ENCODE measurements around the gene RCOR2.

RCOR2 gene

DNA sequence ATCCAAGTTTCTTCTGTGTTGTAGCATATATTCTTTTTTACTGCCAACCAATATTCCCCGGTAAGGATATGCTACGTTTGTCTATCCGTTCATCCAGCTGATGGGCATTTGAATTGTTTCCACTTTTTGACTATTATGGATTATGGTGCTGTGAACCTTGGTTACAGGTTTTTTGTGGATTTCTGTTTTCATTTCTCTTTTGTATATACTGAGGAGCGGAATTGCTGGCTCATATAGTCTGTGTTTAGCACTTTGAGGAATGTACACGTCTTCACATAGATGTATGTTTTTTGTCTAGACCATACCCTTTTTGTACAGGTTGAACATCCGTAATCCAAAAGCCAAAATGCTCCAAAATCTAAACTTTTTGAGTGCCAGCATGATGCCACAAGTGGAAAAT is 23.6 kb downstream of the RCOR2 start:
- no peak for DNase-seq (ENCODE audit: extremely low spot score)
- ChIA-PET POLR2A (no interaction called here), CTCF (interaction anchor here (1.5 to 2.2 kb wide), 3 partner anchors 17 to 125 kb away, joined by 3 to 6 read pairs (median 5); partner anchors contain the start of gene ZFTA)
- TF ChIP-seq, protein P1, sequence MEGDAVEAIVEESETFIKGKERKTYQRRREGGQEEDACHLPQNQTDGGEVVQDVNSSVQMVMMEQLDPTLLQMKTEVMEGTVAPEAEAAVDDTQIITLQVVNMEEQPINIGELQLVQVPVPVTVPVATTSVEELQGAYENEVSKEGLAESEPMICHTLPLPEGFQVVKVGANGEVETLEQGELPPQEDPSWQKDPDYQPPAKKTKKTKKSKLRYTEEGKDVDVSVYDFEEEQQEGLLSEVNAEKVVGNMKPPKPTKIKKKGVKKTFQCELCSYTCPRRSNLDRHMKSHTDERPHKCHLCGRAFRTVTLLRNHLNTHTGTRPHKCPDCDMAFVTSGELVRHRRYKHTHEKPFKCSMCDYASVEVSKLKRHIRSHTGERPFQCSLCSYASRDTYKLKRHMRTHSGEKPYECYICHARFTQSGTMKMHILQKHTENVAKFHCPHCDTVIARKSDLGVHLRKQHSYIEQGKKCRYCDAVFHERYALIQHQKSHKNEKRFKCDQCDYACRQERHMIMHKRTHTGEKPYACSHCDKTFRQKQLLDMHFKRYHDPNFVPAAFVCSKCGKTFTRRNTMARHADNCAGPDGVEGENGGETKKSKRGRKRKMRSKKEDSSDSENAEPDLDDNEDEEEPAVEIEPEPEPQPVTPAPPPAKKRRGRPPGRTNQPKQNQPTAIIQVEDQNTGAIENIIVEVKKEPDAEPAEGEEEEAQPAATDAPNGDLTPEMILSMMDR (IDR thresholded peaks at IDR 0.05; ENCODE audit: control extremely low read depth, extremely low read depth, low read depth, missing control alignments), result no peak

- CTCF ChIA-PET, result interaction anchor here (0.8 to 2.2 kb wide), 7 partner anchors 9 to 124 kb away, joined by 3 to 6 read pairs (median 4); partner anchors contain the start of gene ZFTA
- DNase-seq (ENCODE audit: extremely low spot score), result no peak
- TF ChIP-seq, protein P1 (IDR thresholded peaks at IDR 0.05; ENCODE audit: control extremely low read depth, extremely low read depth, low read depth, missing control alignments), result no peak
- POLR2A ChIA-PET, result no interaction called here
These were observed 24.7 kb downstream of the RCOR2 start for GRCh38 chr11:63892228-63892627.

DNA sequence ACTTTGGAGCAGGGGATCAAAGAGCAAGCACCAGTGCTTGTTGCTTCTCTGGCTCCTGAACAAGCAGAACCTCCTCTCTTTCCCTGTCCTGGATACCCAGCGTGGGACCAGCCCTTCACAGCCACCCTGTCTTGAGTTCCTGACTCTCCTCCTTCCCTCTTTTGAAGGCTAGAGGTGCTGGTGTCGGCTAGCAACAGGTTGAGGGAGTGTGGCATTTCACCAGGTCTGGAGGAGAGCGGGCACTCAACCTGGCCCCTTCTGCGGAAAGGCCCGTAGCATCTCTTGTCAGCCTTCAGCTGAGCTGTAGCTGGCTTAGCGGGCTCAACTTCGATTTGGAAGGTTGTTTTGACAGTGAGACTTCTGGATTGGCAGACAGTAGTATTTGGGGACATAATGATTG is 26.6 kb downstream of the RCOR2 start:
- no peak for DNase-seq (ENCODE audit: extremely low spot score)
- TF ChIP-seq, protein P1 (IDR thresholded peaks at IDR 0.05; ENCODE audit: control extremely low read depth, extremely low read depth, low read depth, missing control alignments), result no peak
- ChIA-PET CTCF (interaction anchor here (0.9 to 1.9 kb wide), 2 partner anchors 16 to 53 kb away, joined by 3 to 5 read pairs; no protein-coding TSS in a partner anchor), POLR2A (no interaction called here)

- DNase-seq (ENCODE audit: extremely low spot score), result no peak
- POLR2A ChIA-PET, result no interaction called here
- TF ChIP-seq, protein P1 (IDR thresholded peaks at IDR 0.05; ENCODE audit: control extremely low read depth, extremely low read depth, low read depth, missing control alignments), result no peak
- CTCF ChIA-PET, result interaction anchor here (1.9 kb wide), 1 partner anchor 52 kb away, joined by 5 read pairs; no protein-coding TSS in a partner anchor
These were observed 27.6 kb downstream of the RCOR2 start for GRCh38 chr11:63889344-63889743.

DNA sequence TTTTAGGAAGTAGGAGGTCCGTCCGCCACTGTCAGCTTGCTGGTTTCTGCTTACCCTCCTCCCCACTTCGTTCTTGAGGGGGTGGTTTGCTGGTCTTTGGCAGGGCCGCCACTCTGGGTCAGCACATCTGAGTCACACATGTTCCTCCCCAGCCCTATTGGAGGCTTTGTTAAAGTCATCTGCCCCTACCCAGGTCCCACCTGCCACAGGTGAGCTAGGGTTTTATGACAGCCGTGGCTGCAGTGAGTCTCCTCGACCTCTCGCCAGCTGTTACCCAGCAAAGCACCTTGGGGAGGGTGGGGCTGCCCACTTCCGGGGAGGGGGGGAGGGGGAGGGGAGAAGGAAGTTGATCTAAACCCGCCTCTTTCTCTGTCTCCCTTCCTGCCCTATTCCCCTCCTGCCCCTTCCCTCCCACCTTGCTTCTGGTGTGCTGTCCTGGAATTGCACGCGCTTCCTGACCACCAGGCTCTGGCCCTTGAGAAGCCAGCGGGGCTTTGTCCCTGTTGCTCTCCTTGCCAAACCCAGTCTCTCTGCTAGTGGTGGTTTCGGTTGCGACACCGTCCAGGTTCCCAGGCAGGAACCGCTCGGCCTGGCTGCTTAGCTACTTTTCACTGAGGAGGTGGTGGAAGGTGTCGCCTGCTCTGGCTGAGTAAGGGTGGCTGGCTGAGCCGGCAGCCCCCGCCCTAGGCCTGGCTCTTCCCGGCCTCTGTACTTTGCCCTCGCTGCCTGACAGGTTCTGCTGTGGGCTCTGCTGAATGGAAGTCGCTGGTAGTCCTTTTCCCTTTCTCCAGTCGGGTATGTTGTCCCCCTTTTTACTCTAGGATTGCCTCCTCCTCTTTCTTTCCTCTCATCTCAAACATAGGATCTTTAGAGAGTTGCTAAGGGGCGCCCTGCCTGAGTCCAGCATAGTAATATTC is 28.5 kb downstream of the RCOR2 start:
- TF ChIP-seq, protein P1 (IDR thresholded peaks at IDR 0.05; ENCODE audit: control extremely low read depth, extremely low read depth, low read depth, missing control alignments), result no peak
- ChIA-PET POLR2A (interaction anchor here (0.6 kb wide), 2 partner anchors 32 to 61 kb away, joined by 4 to 6 read pairs; no protein-coding TSS in a partner anchor), CTCF (interaction anchor here (1.2 to 3.5 kb wide), 3 partner anchors 15 to 51 kb away, joined by 4 to 20 read pairs (median 10); partner anchors contain the start of gene MARK2)
- DNase-seq (ENCODE audit: extremely low spot score), result peak; percentile 78

DNA sequence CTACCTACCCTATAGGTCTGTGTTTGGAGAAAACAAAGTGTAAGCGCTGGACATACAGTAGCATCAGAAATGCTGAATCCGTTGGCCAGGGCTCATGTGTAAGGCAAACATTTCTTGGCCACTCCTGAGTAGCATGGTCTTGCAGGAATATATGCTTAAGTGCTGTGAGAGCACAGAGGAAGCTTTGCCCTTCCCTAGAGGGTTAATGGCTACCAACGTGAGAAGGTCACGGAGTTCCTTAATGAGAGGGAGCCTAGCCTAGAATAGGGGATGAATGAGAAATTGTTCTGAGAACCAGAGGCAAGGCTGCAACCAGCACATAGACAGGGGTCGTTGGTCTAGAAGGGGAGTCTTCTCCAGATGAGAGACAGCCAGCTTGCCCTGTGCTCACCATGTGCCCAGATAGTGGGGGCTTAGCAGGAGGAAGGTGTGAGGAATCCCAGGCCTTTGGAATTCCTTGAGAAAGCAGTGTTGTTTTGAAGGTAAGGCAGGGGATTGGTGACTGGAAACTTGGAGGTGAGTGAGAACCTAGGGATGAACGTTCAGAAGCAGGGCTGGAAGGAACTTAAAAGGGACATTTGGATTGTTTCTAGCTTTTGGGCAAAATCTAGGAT is 29.5 kb downstream of the RCOR2 start:
- POLR2A ChIA-PET, result interaction anchor here (0.5 to 0.6 kb wide), 3 partner anchors 31 to 60 kb away, joined by 3 to 6 read pairs (median 4); no protein-coding TSS in a partner anchor
- DNase-seq (ENCODE audit: extremely low spot score), result no peak
- CTCF ChIA-PET, result interaction anchor here (1.2 to 3.5 kb wide), 4 partner anchors 14 to 58 kb away, joined by 4 to 20 read pairs (median 8); partner anchors contain the start of gene MARK2
- TF ChIP-seq, protein P1 (IDR thresholded peaks at IDR 0.05; ENCODE audit: control extremely low read depth, extremely low read depth, low read depth, missing control alignments), result no peak

Data from GM10248 (cell line).